ENCODE measurements around the gene SYNE4.

DNA sequence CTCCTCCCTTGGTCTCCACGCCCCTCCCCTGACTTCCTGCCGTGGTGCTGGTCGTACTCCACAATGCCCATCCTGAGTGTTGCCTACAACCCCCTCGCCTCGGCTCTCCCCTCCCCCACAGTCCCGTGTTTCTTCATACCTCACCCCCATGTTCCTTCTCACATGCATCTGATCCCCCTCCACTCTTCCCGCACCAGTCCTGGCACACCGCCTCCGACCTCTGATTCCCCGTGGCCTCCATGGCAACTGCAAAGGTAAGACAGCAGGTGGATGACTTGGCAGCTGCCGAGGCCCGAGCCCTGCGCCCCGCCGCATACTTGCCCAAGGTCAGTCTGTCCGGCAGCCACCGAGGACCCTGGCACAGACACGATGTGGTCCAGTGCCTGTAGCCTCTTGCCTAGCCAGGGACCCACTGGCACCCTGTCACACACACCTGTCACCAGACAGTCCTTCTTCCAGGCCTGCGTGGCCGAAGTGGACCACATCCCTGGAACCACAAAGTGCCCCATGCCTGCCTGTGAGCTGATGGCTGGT is 29.7 kb downstream of the SYNE4 start:
- no peak for TF ChIP-seq POLR2A (IDR thresholded peaks at IDR 0.05; ENCODE audit: low read length)
- no peak for TF ChIP-seq GATA1 (IDR thresholded peaks at IDR 0.05; ENCODE audit: low read depth, low read length)

All from erythroblast (primary cell).